Left forelimb (tissue), 1 donor: ENCODE results near the gene NID2.

Experiments
- DNase-seq: peaks from one replicate; pipeline ENCODE4 v3.0.0-alpha.2; 2018; ENCODE audit warnings: low spot score

Gene NID2

GRCh38 chr14:52003324-52003723, 65.5 kb downstream of the NID2 start:
- DNase-seq, result no peak

GRCh38 chr14:52002542-52002941, 66.3 kb downstream of the NID2 start:
- no peak for DNase-seq

GRCh38 chr14:52000696-52001095, 68.2 kb downstream of the NID2 start:
- DNase-seq, result no peak

- no peak for DNase-seq
Observed at GRCh38 chr14:52000019-52000582, 68.8 kb downstream of the NID2 start.

- no peak for DNase-seq
Observed at GRCh38 chr14:51999084-51999483, 69.8 kb downstream of the NID2 start.

GRCh38 chr14:51998348-51998747, 70.5 kb downstream of the NID2 start:
- DNase-seq, result no peak

- DNase-seq, result no peak
Observed at GRCh38 chr14:51996148-51996746, 72.6 kb downstream of the NID2 start.

GRCh38 chr14:51993285-51993920, 75.5 kb downstream of the NID2 start:
- DNase-seq, result no peak

GRCh38 chr14:51990488-51990887, 78.4 kb downstream of the NID2 start:
- DNase-seq, result no peak

- DNase-seq, result peak; percentile 95
Observed at GRCh38 chr14:51989293-51990234, 79.3 kb downstream of the NID2 start, which contains the start of gene RTRAF. Gene RTRAF (plus strand): TSS chr14:51989546. CDS start chr14:51989640, 94 bp downstream.

GRCh38 chr14:51988221-51988620, 80.6 kb downstream of the NID2 start:
- no peak for DNase-seq

GRCh38 chr14:51981218-51981854, 87.5 kb downstream of the NID2 start:
- no peak for DNase-seq

GRCh38 chr14:51979088-51979709, 89.7 kb downstream of the NID2 start:
- DNase-seq, result peak; percentile 83

GRCh38 chr14:51978681-51979085, 90.2 kb downstream of the NID2 start:
- no peak for DNase-seq

- no peak for DNase-seq
Observed at GRCh38 chr14:51977075-51977474, 91.8 kb downstream of the NID2 start.

- DNase-seq, result no peak
Observed at GRCh38 chr14:51972566-51972965, 96.3 kb downstream of the NID2 start.

GRCh38 chr14:51969852-51970540, 98.9 kb downstream of the NID2 start:
- DNase-seq, result no peak

GRCh38 chr14:51967521-51967920, 101.3 kb downstream of the NID2 start:
- no peak for DNase-seq

GRCh38 chr14:51963286-51963685, 105.6 kb downstream of the NID2 start:
- DNase-seq, result no peak

- no peak for DNase-seq
Observed at GRCh38 chr14:51962711-51963110, 106.1 kb downstream of the NID2 start.

- DNase-seq, result no peak
Observed at GRCh38 chr14:51960866-51961265, 108.0 kb downstream of the NID2 start.
